GM21390 (cell line): Measurements from ENCODE around the gene CLASRP.

ENCODE experiments used
- ATAC-seq: cut with Tn5 transposase; IDR thresholded peaks from one replicate; pipeline ENCODE4 v1.9.1; 2021; ENCODE audit not compliant: unreplicated experiment

Gene CLASRP

GRCh38 chr19:45058622-45059159, 19.8 kb downstream of the CLASRP start:
- ATAC-seq: no peak

- no peak for ATAC-seq
These were observed 20.6 kb downstream of the CLASRP start for GRCh38 chr19:45059258-45059965.

GRCh38 chr19:45061965-45062364, 23.1 kb downstream of the CLASRP start:
- ATAC-seq: no peak

GRCh38 chr19:45063851-45064801, 25.3 kb downstream of the CLASRP start:
- no peak for ATAC-seq

GRCh38 chr19:45066921-45067661, 28.2 kb downstream of the CLASRP start:
- no peak for ATAC-seq

- ATAC-seq: no peak
These were observed 29.2 kb downstream of the CLASRP start for GRCh38 chr19:45068041-45068440.

- no peak for ATAC-seq
These were observed 30.2 kb downstream of the CLASRP start for GRCh38 chr19:45069056-45069455.

GRCh38 chr19:45070214-45070613, 31.4 kb downstream of the CLASRP start:
- no peak for ATAC-seq

GRCh38 chr19:45070861-45071544, 32.2 kb downstream of the CLASRP start:
- no peak for ATAC-seq

- no peak for ATAC-seq
These were observed 32.7 kb downstream of the CLASRP start for GRCh38 chr19:45071545-45071938.

GRCh38 chr19:45071969-45072790, 33.3 kb downstream of the CLASRP start:
- ATAC-seq: no peak

GRCh38 chr19:45074744-45075300, 36.0 kb downstream of the CLASRP start:
- ATAC-seq: no peak

GRCh38 chr19:45075301-45076028, 36.6 kb downstream of the CLASRP start:
- ATAC-seq: peak; percentile 59

- peak; percentile 41 for ATAC-seq
These were observed 37.4 kb downstream of the CLASRP start, which contains the start of gene ZNF296 for GRCh38 chr19:45076029-45076850. ZNF296 (minus strand) TSS chr19:45076478; CDS start chr19:45076373, 105 bp downstream.

- no peak for ATAC-seq
These were observed 38.2 kb downstream of the CLASRP start for GRCh38 chr19:45076851-45077730.

- no peak for ATAC-seq
These were observed 39.7 kb downstream of the CLASRP start for GRCh38 chr19:45078390-45079062.
